Fibroblast of villous mesenchyme (primary cell): ENCODE measurements around the gene CCDC152. TPM values are rescaled to one million over a fixed set of nuclear protein-coding genes. Genes with fewer than 3 reads are reported as not detected.

Experiments
- DNase-seq: peaks from one replicate; pipeline ENCODE4 v3.0.0-alpha.2; 2010; ENCODE audit warnings: low read depth
- H3K4me3 ChIP-seq: 2 replicates; pipeline ENCODE4 v1.5.1; 2011; ENCODE audit warnings: low read depth, mild to moderate bottlenecking, low read length
- total RNA-seq: library from RNA; depleted of rRNA; stranded (reverse); fragments of >200 nt; gene quantifications from 2 replicates; pipeline ENCODE4 v1.2.3, GENCODE V29; 2012
- TF ChIP-seq, protein P1 (sequence below): IDR thresholded peaks from 2 replicates; pipeline ENCODE4 v1.5.1; 2012; ENCODE audit warnings: low read depth, mild to moderate bottlenecking, low read length; ENCODE audit not compliant: insufficient read depth

Gene CCDC152
- total RNA-seq, 1 donor = 0.86 TPM

- TF ChIP-seq, protein P1, sequence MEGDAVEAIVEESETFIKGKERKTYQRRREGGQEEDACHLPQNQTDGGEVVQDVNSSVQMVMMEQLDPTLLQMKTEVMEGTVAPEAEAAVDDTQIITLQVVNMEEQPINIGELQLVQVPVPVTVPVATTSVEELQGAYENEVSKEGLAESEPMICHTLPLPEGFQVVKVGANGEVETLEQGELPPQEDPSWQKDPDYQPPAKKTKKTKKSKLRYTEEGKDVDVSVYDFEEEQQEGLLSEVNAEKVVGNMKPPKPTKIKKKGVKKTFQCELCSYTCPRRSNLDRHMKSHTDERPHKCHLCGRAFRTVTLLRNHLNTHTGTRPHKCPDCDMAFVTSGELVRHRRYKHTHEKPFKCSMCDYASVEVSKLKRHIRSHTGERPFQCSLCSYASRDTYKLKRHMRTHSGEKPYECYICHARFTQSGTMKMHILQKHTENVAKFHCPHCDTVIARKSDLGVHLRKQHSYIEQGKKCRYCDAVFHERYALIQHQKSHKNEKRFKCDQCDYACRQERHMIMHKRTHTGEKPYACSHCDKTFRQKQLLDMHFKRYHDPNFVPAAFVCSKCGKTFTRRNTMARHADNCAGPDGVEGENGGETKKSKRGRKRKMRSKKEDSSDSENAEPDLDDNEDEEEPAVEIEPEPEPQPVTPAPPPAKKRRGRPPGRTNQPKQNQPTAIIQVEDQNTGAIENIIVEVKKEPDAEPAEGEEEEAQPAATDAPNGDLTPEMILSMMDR = no peak
- H3K4me3 ChIP-seq = no peak overlapping the region
- no peak for DNase-seq
These were observed 91.9 kb downstream of the CCDC152 start for GRCh38 chr5:42848545-42848944.

DNA sequence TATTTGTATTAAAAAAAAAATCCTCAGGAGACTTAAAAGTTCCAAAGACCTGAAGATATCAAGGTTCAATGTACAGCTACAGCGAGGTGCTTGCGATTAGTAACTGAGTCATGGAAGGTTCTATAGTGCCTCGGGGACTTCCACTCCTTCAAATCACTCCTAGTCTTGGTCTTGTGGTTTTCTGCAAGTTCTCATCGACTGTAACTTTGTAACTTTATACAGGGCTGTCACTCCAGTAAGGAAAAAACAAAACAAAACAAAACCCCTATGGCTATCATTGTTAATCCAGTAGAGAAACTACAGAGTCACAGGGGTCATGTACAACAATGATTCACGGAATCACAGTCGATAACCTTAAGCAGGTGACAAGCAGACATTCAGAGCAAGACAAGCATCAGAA is 94.9 kb downstream of the CCDC152 start:
- TF ChIP-seq, protein P1 = no peak
- DNase-seq = no peak
- H3K4me3 ChIP-seq = no peak overlapping the region

Other genes starting within 250 kb of the CCDC152 start
- gene SELENOP, start 55.1 kb downstream of the CCDC152 start, total RNA-seq = 15.5 and 31.1 TPM in 2 replicates